Spleen (tissue), 7 donors: ENCODE results near the gene MREG.

Experiments used
- CTCF ChIP-seq, 11 experiments: fragments of 200-600 bp in 7 of 11; fragments of 450-650 bp in 4 of 11; sonication (generic) in 4 of 11; IDR thresholded peaks in 8 of 11; conservative IDR thresholded peaks in 3 of 11; 1 replicate in 7 of 11; 2 replicates in 4 of 11; pipeline versions ENCODE4 v1.4.0 to v1.8.0; 2016 to 2021; ENCODE audit warnings: antibody characterized with exemption in 11 of 11, inconsistent platforms in 4 of 11, mild to moderate bottlenecking in 1 of 11
- POLR2AphosphoS5 ChIP-seq, 3 donors: sonication (generic); formaldehyde crosslinking; IDR thresholded peaks; one replicate each; pipeline ENCODE4 v1.5.1; 2017; ENCODE audit warnings: antibody characterized with exemption in 3 of 3
- donor health status: DM: no; HTN: no; CAD: no; lungs with moderate emphysema.
- donor health status: DM: no; HTN: no; CAD: no.
- donor health status: DM: no; HTN: no; CAD: no.

GRCh38 chr2:216003876-216004696 lies 9.3 kb downstream of the MREG start:
- TF ChIP-seq POLR2AphosphoS5 (IDR thresholded peaks at IDR 0.05) (no peak), CTCF (IDR thresholded peaks at IDR 0.05 in 8 of 11, conservative IDR thresholded peaks at IDR 0.05 in 3 of 11) (no peak)
